Mucosa of rectum (tissue), 2 donors: Measurements from ENCODE around the gene ARHGEF11.

ENCODE experiments used
- H3K27ac ChIP-seq, 2 donors: one replicate each; pipeline ENCODE4 v1.7.0; 2013; ENCODE audit warnings: inconsistent platforms in 2 of 2, low read depth in 2 of 2, low read length in 2 of 2
- H3K27me3 ChIP-seq, 2 donors: one replicate each; pipeline ENCODE4 v1.7.0; 2013; ENCODE audit warnings: low read length in 2 of 2; ENCODE audit not compliant: control insufficient read depth in 2 of 2, insufficient read depth in 2 of 2
- H3K36me3 ChIP-seq, 2 donors: one replicate each; pipeline ENCODE4 v1.7.0; 2013; ENCODE audit warnings: low read length in 2 of 2; ENCODE audit not compliant: control insufficient read depth in 2 of 2, insufficient read depth in 2 of 2
- H3K4me1 ChIP-seq, 2 donors: one replicate each; pipeline ENCODE4 v1.7.0; 2013; ENCODE audit warnings: low read length in 2 of 2, mild to moderate bottlenecking in 1 of 2; ENCODE audit not compliant: control insufficient read depth in 2 of 2, insufficient read depth in 2 of 2
- H3K4me3 ChIP-seq, 2 donors: one replicate each; pipeline ENCODE4 v1.7.0; 2013; ENCODE audit warnings: low read length in 2 of 2
- H3K9ac ChIP-seq, 2 donors: one replicate each; pipeline ENCODE4 v1.7.0; 2013; ENCODE audit warnings: low read length in 2 of 2, low read depth in 1 of 2, mild to moderate bottlenecking in 1 of 2
- H3K9me3 ChIP-seq, 2 donors: one replicate each; pipeline ENCODE4 v1.7.0; 2013; ENCODE audit warnings: low read length in 2 of 2; ENCODE audit not compliant: control insufficient read depth in 2 of 2
- donor health status: healthy.
- donor health status: Normal muscosa, but diverticular disease.

The ARHGEF11 gene

GRCh38 chr1:156894711-156895454, 150.7 kb downstream of the ARHGEF11 start:
- Histone ChIP-seq H3K27me3 (peaks cover 25 to 26% of the 10 kb centered on the region in 2 donors), H3K4me3 (no peak overlapping the region), H3K4me1 (no peaks in the 10 kb centered on the region), H3K27ac (peak overlapping the region; percentile 69 to 77), H3K36me3 (no peaks in the 10 kb centered on the region), H3K9ac (peak overlapping the region in 1 of 2 donors; percentile 7), H3K9me3 (no peaks in the 10 kb centered on the region)

- Histone ChIP-seq H3K27me3 (peaks cover 22 to 26% of the 10 kb centered on the region in 2 donors), H3K9ac (peak overlapping the region in 1 of 2 donors; percentile 51), H3K9me3 (no peaks in the 10 kb centered on the region), H3K4me1 (no peaks in the 10 kb centered on the region), H3K36me3 (no peaks in the 10 kb centered on the region), H3K4me3 (peak overlapping the region; percentile 20 to 53), H3K27ac (peak overlapping the region; percentile 69 to 77)
These were observed 151.5 kb downstream of the ARHGEF11 start for GRCh38 chr1:156894001-156894400.

GRCh38 chr1:156893048-156893953, 152.2 kb downstream of the ARHGEF11 start, which contains the start of gene PEAR1:
PEAR1 (plus strand) TSS chr1:156893718; CDS start chr1:156903927, 10,209 bp downstream.
- Histone ChIP-seq H3K36me3 (no peaks in the 10 kb centered on the region), H3K27me3 (peaks cover 19 to 26% of the 10 kb centered on the region in 2 donors), H3K9me3 (no peaks in the 10 kb centered on the region), H3K4me3 (peak within 1 kb of the TSS; percentile 41 to 53), H3K9ac (peak within 1 kb of the TSS in 1 of 2 donors; percentile 51), H3K4me1 (no peaks in the 10 kb centered on the region), H3K27ac (peak within 1 kb of the TSS; percentile 69 to 77)

GRCh38 chr1:156892190-156893047, 153.1 kb downstream of the ARHGEF11 start:
- Histone ChIP-seq H3K9me3 (no peaks in the 10 kb centered on the region), H3K9ac (no peak overlapping the region), H3K4me1 (no peaks in the 10 kb centered on the region), H3K27me3 (peaks cover 19 to 26% of the 10 kb centered on the region in 2 donors), H3K4me3 (peak overlapping the region; percentile 32 to 41), H3K27ac (no peak overlapping the region), H3K36me3 (no peaks in the 10 kb centered on the region)

GRCh38 chr1:156889802-156890580, 155.6 kb downstream of the ARHGEF11 start:
- Histone ChIP-seq H3K9me3 (no peaks in the 10 kb centered on the region), H3K27ac (no peak overlapping the region), H3K4me1 (no peaks in the 10 kb centered on the region), H3K9ac (no peak overlapping the region), H3K4me3 (no peak overlapping the region), H3K36me3 (no peaks in the 10 kb centered on the region), H3K27me3 (peaks cover 20 to 35% of the 10 kb centered on the region in 2 donors)

- H3K9ac ChIP-seq: no peak overlapping the region
- H3K36me3 ChIP-seq: no peaks in the 10 kb centered on the region
- H3K9me3 ChIP-seq: no peaks in the 10 kb centered on the region
- peaks cover 16 to 17% of the 10 kb centered on the region in 2 donors for H3K27me3 ChIP-seq
- H3K4me1 ChIP-seq: no peaks in the 10 kb centered on the region
- H3K27ac ChIP-seq: no peak overlapping the region
- no peak overlapping the region for H3K4me3 ChIP-seq
These were observed 157.8 kb downstream of the ARHGEF11 start for GRCh38 chr1:156887734-156888133.

GRCh38 chr1:156887317-156887716, 158.2 kb downstream of the ARHGEF11 start:
- Histone ChIP-seq H3K4me1 (no peaks in the 10 kb centered on the region), H3K36me3 (no peaks in the 10 kb centered on the region), H3K27ac (no peak overlapping the region), H3K4me3 (no peak overlapping the region), H3K27me3 (peaks cover 16 to 17% of the 10 kb centered on the region in 2 donors), H3K9me3 (no peaks in the 10 kb centered on the region), H3K9ac (no peak overlapping the region)

- no peaks in the 10 kb centered on the region for H3K4me1 ChIP-seq
- no peak overlapping the region for H3K9ac ChIP-seq
- no peak overlapping the region for H3K27ac ChIP-seq
- H3K4me3 ChIP-seq: no peak overlapping the region
- H3K9me3 ChIP-seq: no peaks in the 10 kb centered on the region
- H3K27me3 ChIP-seq: peaks cover 11 to 19% of the 10 kb centered on the region in 2 donors
- no peaks in the 10 kb centered on the region for H3K36me3 ChIP-seq
These were observed 158.8 kb downstream of the ARHGEF11 start for GRCh38 chr1:156886583-156887281.
